Prostate gland (tissue), 2 donors: ENCODE data around the gene ULK4. TPM values are rescaled to one million over a fixed set of nuclear protein-coding genes. Genes with fewer than 3 reads are reported as not detected.

Experiments
- DNase-seq: peaks from one replicate; pipeline ENCODE4 v3.0.0-alpha.2; 2019; ENCODE audit warnings: low spot score
- H3K27ac ChIP-seq, 2 donors: fragments of 200-600 bp; sonication (generic); 2 replicates each; pipeline ENCODE4 v1.5.1; 2017 to 2019
- H3K27me3 ChIP-seq: fragments of 200-600 bp; sonication (generic); replicated peaks from 2 replicates; pipeline ENCODE4 v1.5.1; 2019; ENCODE audit not compliant: insufficient read depth
- H3K36me3 ChIP-seq, 2 donors: fragments of 200-600 bp; sonication (generic); 1 replicate in 1 of 2; 2 replicates in 1 of 2; pipeline versions ENCODE4 v1.5.1 to v1.8.1; 2017 to 2019
- H3K4me1 ChIP-seq: fragments of 200-600 bp; sonication (generic); replicated peaks from 2 replicates; pipeline ENCODE4 v1.5.1; 2019
- H3K4me3 ChIP-seq, 2 donors: fragments of 200-600 bp; sonication (generic); 2 replicates each; pipeline ENCODE4 v1.5.1; 2017 to 2019
- H3K9me3 ChIP-seq: fragments of 200-600 bp; sonication (generic); 2 replicates; pipeline ENCODE4 v1.5.1; 2017
- CTCF ChIP-seq, 4 experiments: fragments of 200-600 bp in 2 of 4; fragments of 450-650 bp in 2 of 4; sonication (generic) in 2 of 4; IDR thresholded peaks; 1 replicate in 3 of 4; 2 replicates in 1 of 4; pipeline ENCODE4 v1.5.1; 2016 to 2019; ENCODE audit warnings: antibody characterized with exemption in 4 of 4, mild to moderate bottlenecking in 2 of 4, moderate library complexity in 2 of 4
- POLR2A ChIP-seq: fragments of 450-650 bp; IDR thresholded peaks from one replicate; pipeline ENCODE4 v1.6.1; 2016; ENCODE audit warnings: antibody characterized with exemption, mild to moderate bottlenecking
- POLR2AphosphoS5 ChIP-seq: sonication (generic); formaldehyde crosslinking; IDR thresholded peaks from one replicate; pipeline ENCODE4 v1.6.1; 2017; ENCODE audit warnings: antibody characterized with exemption
- WGBS: methylation state at CpG from one replicate; pipeline ENCODE4 v1.1.5; 2018; 5-methylcytosine and 5-hydroxymethylcytosine counted together
- intact Hi-C: fragments of 100-400 bp; cut with DNase I; formaldehyde crosslinking; loops from one replicate; pipeline ENCODE4 v1.14.2; 2022
- total RNA-seq, 2 donors: library from RNA; depleted of rRNA; stranded (reverse); fragments of >200 nt; gene quantifications; one replicate each; pipeline ENCODE4 v1.1.0, GENCODE V29; 2016

The ULK4 gene
- total RNA-seq, 2 donors from 2014 or later = 23.1 to 33.7 TPM

- DNase-seq = no peak
- 73% methylated on average over 1 of the region's 1 CpG for WGBS
- TF ChIP-seq CTCF (IDR thresholded peaks at IDR 0.05) = no peak
- TF ChIP-seq POLR2AphosphoS5 = no peak
- TF ChIP-seq POLR2A = no peak
- intact Hi-C loops = no loop called here
- H3K9me3 ChIP-seq = no peaks in the 10 kb centered on the region
- no peaks in the 10 kb centered on the region for H3K36me3 ChIP-seq
- H3K27me3 ChIP-seq = no peaks in the 10 kb centered on the region
- H3K27ac ChIP-seq = no peak overlapping the region
- H3K4me3 ChIP-seq = no peak overlapping the region
- H3K4me1 ChIP-seq = no peaks in the 10 kb centered on the region
Measured at GRCh38 chr3:41915353-41915752, 46.5 kb downstream of the ULK4 start.

GRCh38 chr3:41912280-41912679 is 49.6 kb downstream of the ULK4 start:
- WGBS = 81% methylated on average over 1 of the region's 1 CpG
- intact Hi-C loops = no loop called here

GRCh38 chr3:41907330-41908073 is 54.4 kb downstream of the ULK4 start:
- no peaks in the 10 kb centered on the region for H3K27me3 ChIP-seq
- intact Hi-C loops = no loop called here

More at GRCh38 chr3:41912280-41912679, 49.6 kb downstream of the ULK4 start:
- no peak for DNase-seq
- Histone ChIP-seq H3K27me3 (no peaks in the 10 kb centered on the region), H3K4me1 (no peaks in the 10 kb centered on the region), H3K4me3 (no peak overlapping the region), H3K27ac (no peak overlapping the region), H3K9me3 (no peaks in the 10 kb centered on the region), H3K36me3 (no peaks in the 10 kb centered on the region)
- TF ChIP-seq POLR2AphosphoS5 = no peak
- TF ChIP-seq CTCF (IDR thresholded peaks at IDR 0.05) = no peak
- no peak for TF ChIP-seq POLR2A

GRCh38 chr3:41900265-41900664 is 61.6 kb downstream of the ULK4 start:
- TF ChIP-seq POLR2A = no peak
- no peak for TF ChIP-seq CTCF (IDR thresholded peaks at IDR 0.05)
- TF ChIP-seq POLR2AphosphoS5 = no peak
- DNase-seq = no peak
- H3K4me1 ChIP-seq = no peaks in the 10 kb centered on the region
- H3K9me3 ChIP-seq = no peaks in the 10 kb centered on the region
- 72% methylated on average over 2 of the region's 2 CpGs for WGBS
- intact Hi-C loops = no loop called here
- no peak overlapping the region for H3K4me3 ChIP-seq
- H3K27me3 ChIP-seq = no peaks in the 10 kb centered on the region
- H3K36me3 ChIP-seq = no peaks in the 10 kb centered on the region
- H3K27ac ChIP-seq = no peak overlapping the region

More at GRCh38 chr3:41907330-41908073, 54.4 kb downstream of the ULK4 start:
- TF ChIP-seq CTCF (IDR thresholded peaks at IDR 0.05) = no peak
- no peak for TF ChIP-seq POLR2AphosphoS5
- TF ChIP-seq POLR2A = no peak
- no peaks in the 10 kb centered on the region for H3K9me3 ChIP-seq
- 91% methylated on average over 3 of the region's 3 CpGs for WGBS
- no peak overlapping the region for H3K4me3 ChIP-seq
- DNase-seq = no peak
- no peaks in the 10 kb centered on the region for H3K36me3 ChIP-seq
- no peak overlapping the region for H3K27ac ChIP-seq
- H3K4me1 ChIP-seq = no peaks in the 10 kb centered on the region

- 82% methylated on average over 2 of the region's 2 CpGs for WGBS
- no peak for TF ChIP-seq CTCF (IDR thresholded peaks at IDR 0.05)
- TF ChIP-seq POLR2AphosphoS5 = no peak
- no peak for TF ChIP-seq POLR2A
Measured at GRCh38 chr3:41898631-41899030, 63.3 kb downstream of the ULK4 start.

More at GRCh38 chr3:41898631-41899030, 63.3 kb downstream of the ULK4 start:
- Histone ChIP-seq H3K4me3 (no peak overlapping the region), H3K36me3 (no peaks in the 10 kb centered on the region), H3K4me1 (no peaks in the 10 kb centered on the region), H3K27ac (no peak overlapping the region), H3K27me3 (no peaks in the 10 kb centered on the region), H3K9me3 (no peaks in the 10 kb centered on the region)
- no peak for DNase-seq
- intact Hi-C loops = loop anchor here (10.0 kb wide), 1 partner anchor 116 kb away; no protein-coding TSS in a partner anchor
